RWPE2 (cell line): ENCODE data around the gene BMP6.

Experiments
- ATAC-seq: fragments of 200-7000 bp; cut with Tn5 transposase; 3 replicates; pipeline ENCODE4 v1.9.1; 2021; ENCODE audit warnings: low read depth
- DNase-seq: peaks from one replicate; pipeline ENCODE4 v3.0.0-alpha.2; 2020; ENCODE audit warnings: low spot score
- H3K27ac ChIP-seq: fragments of 450-650 bp; 2 replicates; pipeline ENCODE4 v1.5.1; 2017; ENCODE audit warnings: mild to moderate bottlenecking; ENCODE audit not compliant: poor library complexity, severe bottlenecking
- H3K27me3 ChIP-seq: fragments of 250-450 bp; sonication (Bioruptor Pico); 2 replicates; pipeline ENCODE4 v1.5.1; 2021; ENCODE audit warnings: mild to moderate bottlenecking, moderate library complexity; ENCODE audit not compliant: insufficient read depth, poor library complexity, severe bottlenecking
- H3K36me3 ChIP-seq: fragments of 250-450 bp; sonication (Bioruptor Pico); 2 replicates; pipeline ENCODE4 v1.5.1; 2020; ENCODE audit warnings: low read depth, mild to moderate bottlenecking, moderate library complexity
- H3K4me1 ChIP-seq: fragments of 250-450 bp; sonication (Bioruptor Pico); 2 replicates; pipeline ENCODE4 v1.5.1; 2021; ENCODE audit warnings: mild to moderate bottlenecking, moderate library complexity; ENCODE audit not compliant: insufficient read depth, poor library complexity, severe bottlenecking
- H3K4me3 ChIP-seq: fragments of 250-450 bp; sonication (Bioruptor Pico); 2 replicates; pipeline ENCODE4 v1.5.1; 2021; ENCODE audit warnings: mild to moderate bottlenecking, moderate library complexity; ENCODE audit not compliant: severe bottlenecking
- H3K9me3 ChIP-seq: fragments of 250-450 bp; sonication (Bioruptor Pico); 2 replicates; pipeline ENCODE4 v1.5.1; 2021; ENCODE audit warnings: mild to moderate bottlenecking, moderate library complexity; ENCODE audit not compliant: severe bottlenecking
- TF ChIP-seq, protein P1 (sequence below): fragments of 450-650 bp; IDR thresholded peaks from one replicate; pipeline ENCODE4 v1.5.1; 2017; ENCODE audit warnings: mild to moderate bottlenecking, moderate library complexity; ENCODE audit not compliant: poor library complexity, severe bottlenecking

The BMP6 gene

DNA sequence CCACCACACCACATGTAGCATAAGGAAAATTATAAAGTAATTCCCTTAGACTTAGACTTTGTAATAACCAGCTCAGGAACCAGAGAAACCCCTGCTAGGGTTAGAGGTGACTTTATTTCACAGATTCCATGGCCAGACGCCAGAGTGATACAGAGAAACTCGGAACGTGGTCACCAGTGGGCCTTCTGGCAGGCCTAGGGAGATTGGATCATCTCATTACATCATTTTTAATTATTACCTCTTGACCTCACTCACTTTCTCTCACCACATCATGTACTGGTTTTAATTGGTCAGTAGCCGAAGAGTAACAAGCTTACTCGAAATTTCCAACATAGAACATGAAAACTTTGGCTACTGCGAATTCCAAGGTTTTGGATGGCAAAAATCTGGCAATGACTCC is 72.9 kb downstream of the BMP6 start:
- Histone ChIP-seq H3K9me3 (no peaks in the 10 kb centered on the region), H3K27ac (no peak overlapping the region), H3K27me3 (peaks cover 7% of the 10 kb centered on the region), H3K4me3 (no peak overlapping the region), H3K36me3 (no peaks in the 10 kb centered on the region), H3K4me1 (no peaks in the 10 kb centered on the region)
- DNase-seq (no peak), ATAC-seq (no peak)
- TF ChIP-seq, protein P1, sequence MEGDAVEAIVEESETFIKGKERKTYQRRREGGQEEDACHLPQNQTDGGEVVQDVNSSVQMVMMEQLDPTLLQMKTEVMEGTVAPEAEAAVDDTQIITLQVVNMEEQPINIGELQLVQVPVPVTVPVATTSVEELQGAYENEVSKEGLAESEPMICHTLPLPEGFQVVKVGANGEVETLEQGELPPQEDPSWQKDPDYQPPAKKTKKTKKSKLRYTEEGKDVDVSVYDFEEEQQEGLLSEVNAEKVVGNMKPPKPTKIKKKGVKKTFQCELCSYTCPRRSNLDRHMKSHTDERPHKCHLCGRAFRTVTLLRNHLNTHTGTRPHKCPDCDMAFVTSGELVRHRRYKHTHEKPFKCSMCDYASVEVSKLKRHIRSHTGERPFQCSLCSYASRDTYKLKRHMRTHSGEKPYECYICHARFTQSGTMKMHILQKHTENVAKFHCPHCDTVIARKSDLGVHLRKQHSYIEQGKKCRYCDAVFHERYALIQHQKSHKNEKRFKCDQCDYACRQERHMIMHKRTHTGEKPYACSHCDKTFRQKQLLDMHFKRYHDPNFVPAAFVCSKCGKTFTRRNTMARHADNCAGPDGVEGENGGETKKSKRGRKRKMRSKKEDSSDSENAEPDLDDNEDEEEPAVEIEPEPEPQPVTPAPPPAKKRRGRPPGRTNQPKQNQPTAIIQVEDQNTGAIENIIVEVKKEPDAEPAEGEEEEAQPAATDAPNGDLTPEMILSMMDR, result no peak

DNA sequence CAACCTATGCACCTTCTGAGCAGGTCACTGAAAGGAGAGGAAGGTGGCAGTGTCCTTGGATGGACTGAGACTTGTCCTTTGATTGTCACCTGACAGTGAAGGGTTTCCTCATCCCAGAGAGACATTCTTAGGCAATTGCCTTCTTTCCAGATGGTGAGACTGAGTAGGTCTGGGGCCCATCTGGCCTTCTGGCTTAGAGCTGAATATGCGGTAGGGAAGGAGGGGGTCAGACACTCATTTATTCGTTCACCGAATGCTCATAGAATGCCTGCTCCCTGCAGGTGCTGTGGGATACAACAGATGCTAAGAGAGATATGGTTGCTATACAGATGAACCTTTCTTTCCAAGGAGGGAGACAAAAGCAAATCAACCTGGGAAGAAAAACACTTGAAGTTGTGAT is 76.8 kb downstream of the BMP6 start:
- ATAC-seq, result no peak
- no peak overlapping the region for H3K4me3 ChIP-seq
- H3K4me1 ChIP-seq, result no peaks in the 10 kb centered on the region
- no peak for DNase-seq
- H3K9me3 ChIP-seq, result no peaks in the 10 kb centered on the region
- no peak overlapping the region for H3K27ac ChIP-seq
- TF ChIP-seq, protein P1, result no peak
- H3K27me3 ChIP-seq, result peaks cover 19% of the 10 kb centered on the region
- no peaks in the 10 kb centered on the region for H3K36me3 ChIP-seq

DNA sequence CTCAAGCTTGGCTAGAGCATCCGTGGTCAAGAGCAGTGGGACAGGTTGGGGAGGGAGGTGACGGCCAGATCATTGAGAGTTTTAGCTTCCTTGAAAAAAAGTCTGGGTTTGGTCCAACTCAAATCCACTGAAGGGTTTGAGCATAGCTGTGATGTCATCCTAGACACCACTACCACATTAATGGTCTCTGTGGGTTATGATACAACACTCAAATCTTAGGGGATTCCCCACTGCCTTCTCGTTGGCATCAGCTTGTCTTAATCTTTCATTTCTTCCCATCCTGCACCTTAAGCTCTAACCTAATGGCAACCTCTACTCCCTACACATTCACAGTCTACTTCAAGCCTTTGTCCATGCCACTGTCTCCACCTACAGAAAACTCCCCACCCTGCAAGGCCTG is 77.3 kb downstream of the BMP6 start:
- H3K27ac ChIP-seq, result no peak overlapping the region
- H3K4me3 ChIP-seq, result no peak overlapping the region
- TF ChIP-seq, protein P1, result no peak
- no peak for DNase-seq
- H3K4me1 ChIP-seq, result no peaks in the 10 kb centered on the region
- ATAC-seq, result no peak
- H3K27me3 ChIP-seq, result peaks cover 19% of the 10 kb centered on the region
- H3K9me3 ChIP-seq, result no peaks in the 10 kb centered on the region
- no peaks in the 10 kb centered on the region for H3K36me3 ChIP-seq

DNA sequence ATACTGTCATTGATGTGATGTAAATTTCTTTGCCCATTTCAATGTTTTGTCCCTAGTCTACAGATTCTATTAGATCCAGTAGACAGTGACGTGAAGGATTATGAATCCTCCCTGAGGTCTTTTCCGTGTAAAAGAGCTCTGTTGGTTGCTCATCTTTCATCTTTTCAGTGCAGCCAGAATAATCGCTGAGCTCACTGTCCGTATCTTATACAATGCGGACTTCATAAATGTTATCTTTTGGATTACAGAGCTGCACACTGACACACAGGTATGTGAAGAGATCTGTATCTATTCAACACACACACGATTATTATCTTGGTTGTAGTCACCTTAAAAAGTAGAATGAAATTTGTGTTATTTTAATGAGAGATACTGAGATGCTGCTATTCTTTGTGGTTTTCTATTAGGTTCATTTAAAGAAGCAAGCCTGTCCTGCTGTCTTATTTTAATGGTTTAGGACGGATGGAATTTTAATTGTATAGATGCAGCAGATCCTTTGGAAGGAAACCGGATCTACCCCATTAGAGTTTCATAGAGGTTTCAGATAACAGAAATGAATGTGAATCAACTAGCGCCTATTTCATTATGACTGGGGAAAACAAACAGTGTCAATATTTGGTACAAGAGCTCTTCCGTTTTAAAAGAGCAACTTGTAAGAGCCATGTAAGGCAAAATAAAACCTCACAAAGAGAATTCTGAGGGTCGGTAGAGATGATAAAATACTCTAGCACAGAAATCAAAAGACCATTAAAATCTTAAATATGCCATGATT is 79.4 kb downstream of the BMP6 start:
- no peak overlapping the region for H3K27ac ChIP-seq
- ATAC-seq (no peak), DNase-seq (no peak)
- H3K27me3 ChIP-seq, result peaks cover 16% of the 10 kb centered on the region
- H3K4me3 ChIP-seq, result no peak overlapping the region
- H3K36me3 ChIP-seq, result no peaks in the 10 kb centered on the region
- H3K9me3 ChIP-seq, result no peaks in the 10 kb centered on the region
- no peaks in the 10 kb centered on the region for H3K4me1 ChIP-seq
- TF ChIP-seq, protein P1, result no peak

DNA sequence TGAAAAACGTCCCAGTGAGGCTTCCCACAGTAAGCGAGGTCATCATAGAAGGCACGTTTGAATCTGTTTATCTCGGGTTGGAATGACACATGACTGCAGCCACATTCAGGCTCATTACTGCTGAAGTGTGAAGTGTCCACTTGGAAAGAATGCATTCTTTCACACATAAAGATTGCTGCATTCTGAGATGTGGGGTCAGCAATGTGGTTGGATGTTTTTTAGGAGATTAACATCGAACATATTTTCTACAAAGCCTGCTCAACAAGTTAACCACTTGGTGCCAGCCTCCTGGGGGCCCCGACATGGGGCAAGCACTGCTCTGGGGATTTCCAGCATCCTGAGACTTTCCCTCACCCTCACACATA is 79.9 kb downstream of the BMP6 start:
- Histone ChIP-seq H3K36me3 (no peaks in the 10 kb centered on the region), H3K27me3 (peaks cover 16% of the 10 kb centered on the region), H3K4me1 (no peaks in the 10 kb centered on the region), H3K4me3 (no peak overlapping the region), H3K27ac (no peak overlapping the region), H3K9me3 (no peaks in the 10 kb centered on the region)
- ATAC-seq (no peak), DNase-seq (no peak)
- TF ChIP-seq, protein P1, result no peak
